Measurements from ENCODE around the gene ITCH.

- TF ChIP-seq POLR2A (IDR thresholded peaks at IDR 0.05) (peak; percentile 23 to 85), CTCF (IDR thresholded peaks at IDR 0.05) (no peak)
Observed at GRCh38 chr20:34516247-34517113, 153.4 kb downstream of the ITCH start, which contains the start of gene DYNLRB1.
